Naive thymus-derived CD4-positive, alpha-beta T cell (primary cell): Measurements from ENCODE around the gene AIPL1. TPM values are rescaled to one million over a fixed set of nuclear protein-coding genes. Genes with fewer than 3 reads are reported as not detected.

Experiments
- ATAC-seq: fragments of 150-1000 bp; cut with Tn5 transposase; 2 replicates; pipeline ENCODE4 v1.10.0; 2021; ENCODE audit warnings: mild to moderate bottlenecking, moderate library complexity
- CTCF ChIA-PET: fragments of 350-600 bp; sonication (Branson Sonifier 250); formaldehyde crosslinking; loops from one replicate; lab custom pipeline; 2021; ENCODE audit warnings: antibody characterized with exemption; lab: Charles Lee
- POLR2A ChIA-PET: fragments of 350-600 bp; sonication (Branson Sonifier 250); formaldehyde crosslinking; loops from one replicate; lab custom pipeline; 2021; ENCODE audit warnings: antibody characterized with exemption, inconsistent platforms; lab: Charles Lee
- DNase-seq, 9 donors: peaks; one replicate each; pipeline versions ENCODE4 v3.0.0 to v3.0.0-alpha.2; 2020 to 2022; ENCODE audit warnings: mixed read lengths in 1 of 9
- H3K27ac ChIP-seq: one replicate; pipeline ENCODE4 v1.7.0; 2013; ENCODE audit warnings: mild to moderate bottlenecking, low read depth, low read length, moderate library complexity
- H3K27me3 ChIP-seq, 2 donors: one replicate each; pipeline ENCODE4 v1.7.0; 2013; ENCODE audit warnings: low read length in 2 of 2, mild to moderate bottlenecking in 2 of 2, moderate library complexity in 2 of 2; ENCODE audit not compliant: control insufficient read depth in 2 of 2, insufficient read depth in 2 of 2
- H3K36me3 ChIP-seq, 3 experiments: 1 replicate in 2 of 3; 2 replicates in 1 of 3; pipeline ENCODE4 v1.7.0; 2013; ENCODE audit warnings: low read length in 3 of 3, mild to moderate bottlenecking in 3 of 3, moderate library complexity in 1 of 3; ENCODE audit not compliant: insufficient read depth in 3 of 3, control insufficient read depth in 2 of 3
- H3K4me1 ChIP-seq, 2 donors: one replicate each; pipeline ENCODE4 v1.7.0; 2013; ENCODE audit warnings: low read length in 2 of 2, mild to moderate bottlenecking in 2 of 2, moderate library complexity in 1 of 2; ENCODE audit not compliant: control insufficient read depth in 2 of 2, insufficient read depth in 2 of 2
- H3K4me3 ChIP-seq: 2 replicates; pipeline ENCODE4 v1.7.0; 2013; ENCODE audit warnings: mild to moderate bottlenecking, low read length
- H3K9me3 ChIP-seq, 3 experiments: 1 replicate in 2 of 3; 2 replicates in 1 of 3; pipeline ENCODE4 v1.7.0; 2013; ENCODE audit warnings: low read length in 3 of 3; ENCODE audit not compliant: control insufficient read depth in 2 of 3
- H3K27ac Mint-ChIP-seq, 9 donors: one replicate each; pipeline ENCODE4 v1.8.0; 2020 to 2022; ENCODE audit warnings: mixed read lengths in 9 of 9, mild to moderate bottlenecking in 8 of 9, moderate library complexity in 5 of 9, inconsistent platforms in 2 of 9
- H3K27me3 Mint-ChIP-seq, 5 donors: one replicate each; pipeline ENCODE4 v1.8.0; 2021 to 2022; ENCODE audit warnings: mixed read lengths in 5 of 5, mild to moderate bottlenecking in 1 of 5
- H3K36me3 Mint-ChIP-seq, 5 donors: one replicate each; pipeline ENCODE4 v1.8.0; 2020 to 2022; ENCODE audit warnings: mixed read lengths in 5 of 5, mild to moderate bottlenecking in 3 of 5, inconsistent platforms in 1 of 5
- H3K4me1 Mint-ChIP-seq, 7 donors: one replicate each; pipeline ENCODE4 v1.8.0; 2020 to 2022; ENCODE audit warnings: mixed read lengths in 7 of 7, mild to moderate bottlenecking in 3 of 7, inconsistent platforms in 1 of 7
- H3K4me3 Mint-ChIP-seq, 10 donors: one replicate each; pipeline ENCODE4 v1.8.0; 2020 to 2022; ENCODE audit warnings: mild to moderate bottlenecking in 10 of 10, mixed read lengths in 10 of 10, moderate library complexity in 6 of 10, inconsistent platforms in 2 of 10
- H3K9me3 Mint-ChIP-seq, 11 donors: one replicate each; pipeline ENCODE4 v1.8.0; 2020 to 2022; ENCODE audit warnings: mixed read lengths in 11 of 11, mild to moderate bottlenecking in 4 of 11, inconsistent platforms in 1 of 11, moderate library complexity in 1 of 11
- intact Hi-C, 2 donors: fragments of 100-400 bp; cut with micrococcal nuclease; formaldehyde crosslinking; loops; one replicate each; pipeline ENCODE4 v1.15.1; 2023
- polyA plus RNA-seq, 2 donors: library from polyadenylated mRNA; unstranded; fragments of 300-500 nt; fragmentation: Illumina TruSeq; gene quantifications; one replicate each; pipeline ENCODE4 v1.2.3, GENCODE V29; 2021
- total RNA-seq, 6 experiments: library from RNA in 5 of 6; stranded (reverse) in 5 of 6; gene quantifications; 1 replicate in 5 of 6; 2 replicates in 1 of 6; pipeline ENCODE4 v1.2.3 and lab custom pipeline; 2021 to 2026

Gene AIPL1
- total and polyA plus RNA-seq, 7 experiments from 2014 or later: not detected

GRCh38 chr17:6413065-6413464, 21.9 kb downstream of the AIPL1 start:
- CTCF ChIA-PET: interaction anchor here (0.5 kb wide), 1 partner anchor 22 kb away, joined by 3 read pairs; no protein-coding TSS in a partner anchor
- POLR2A ChIA-PET: no interaction called here

GRCh38 chr17:6408735-6409134, 26.2 kb downstream of the AIPL1 start:
- Mint-ChIP-seq H3K4me1 (no peaks in the 10 kb centered on the region), H3K27me3 (peaks cover 11 to 21% (median 12%) of the 10 kb centered on the region in 5 donors), H3K27ac (no peak overlapping the region), H3K36me3 (no peaks in the 10 kb centered on the region), H3K9me3 (peaks cover 0 to 2% (median 0%) of the 10 kb centered on the region in 11 donors), H3K4me3 (no peak overlapping the region)
- no peaks in the 10 kb centered on the region for H3K27me3 ChIP-seq
- H3K4me3 ChIP-seq: no peak overlapping the region
- no peak overlapping the region for H3K27ac ChIP-seq
- no peaks in the 10 kb centered on the region for H3K9me3 ChIP-seq
- no peaks in the 10 kb centered on the region for H3K36me3 ChIP-seq
- CTCF ChIA-PET: no interaction called here
- DNase-seq (no peak), ATAC-seq (no peak)
- no peaks in the 10 kb centered on the region for H3K4me1 ChIP-seq
- POLR2A ChIA-PET: no interaction called here
- intact Hi-C loops: no loop called here

More at GRCh38 chr17:6413065-6413464, 21.9 kb downstream of the AIPL1 start:
- H3K27me3 Mint-ChIP-seq: peaks cover 4 to 11% (median 5%) of the 10 kb centered on the region in 5 donors
- no peaks in the 10 kb centered on the region for H3K27me3 ChIP-seq
- H3K4me1 Mint-ChIP-seq: no peaks in the 10 kb centered on the region
- H3K9me3 ChIP-seq: no peaks in the 10 kb centered on the region
- H3K4me3 ChIP-seq: no peak overlapping the region
- H3K4me1 ChIP-seq: no peaks in the 10 kb centered on the region
- no peak for DNase-seq
- no peak overlapping the region for H3K4me3 Mint-ChIP-seq
- peaks cover 0 to 1% (median 0%) of the 10 kb centered on the region in 11 donors for H3K9me3 Mint-ChIP-seq
- H3K27ac Mint-ChIP-seq: no peak overlapping the region
- no peak overlapping the region for H3K27ac ChIP-seq
- peak; percentile 47 for ATAC-seq
- no peaks in the 10 kb centered on the region for H3K36me3 Mint-ChIP-seq
- H3K36me3 ChIP-seq: no peaks in the 10 kb centered on the region
- intact Hi-C loops: no loop called here

- Mint-ChIP-seq H3K4me1 (no peaks in the 10 kb centered on the region), H3K36me3 (no peaks in the 10 kb centered on the region), H3K4me3 (no peak overlapping the region), H3K9me3 (peaks cover 0 to 2% (median 0%) of the 10 kb centered on the region in 11 donors), H3K27me3 (peaks cover 10 to 24% (median 16%) of the 10 kb centered on the region in 5 donors), H3K27ac (no peak overlapping the region)
- no peak overlapping the region for H3K4me3 ChIP-seq
- ATAC-seq: no peak
- no peak for DNase-seq
- no peaks in the 10 kb centered on the region for H3K4me1 ChIP-seq
- intact Hi-C loops: no loop called here
- ChIA-PET POLR2A (no interaction called here), CTCF (no interaction called here)
- H3K27ac ChIP-seq: no peak overlapping the region
- no peaks in the 10 kb centered on the region for H3K9me3 ChIP-seq
- H3K27me3 ChIP-seq: no peaks in the 10 kb centered on the region
- H3K36me3 ChIP-seq: no peaks in the 10 kb centered on the region
These were observed 26.6 kb downstream of the AIPL1 start for GRCh38 chr17:6408276-6408675.

GRCh38 chr17:6402258-6402657, 32.7 kb downstream of the AIPL1 start:
- Histone ChIP-seq H3K9me3 (no peaks in the 10 kb centered on the region), H3K4me1 (no peaks in the 10 kb centered on the region), H3K27me3 (no peaks in the 10 kb centered on the region), H3K4me3 (no peak overlapping the region), H3K27ac (no peak overlapping the region), H3K36me3 (no peaks in the 10 kb centered on the region)
- Mint-ChIP-seq H3K27ac (no peak overlapping the region), H3K9me3 (peaks cover 0 to 10% (median 5%) of the 10 kb centered on the region in 11 donors), H3K36me3 (peaks cover 0 to 3% (median 0%) of the 10 kb centered on the region in 5 donors), H3K4me3 (no peak overlapping the region), H3K4me1 (no peaks in the 10 kb centered on the region), H3K27me3 (peaks cover 11 to 21% (median 17%) of the 10 kb centered on the region in 5 donors)
- ATAC-seq: no peak
- intact Hi-C loops: no loop called here
- POLR2A ChIA-PET: no interaction called here
- no peak for DNase-seq
- CTCF ChIA-PET: no interaction called here

DNA sequence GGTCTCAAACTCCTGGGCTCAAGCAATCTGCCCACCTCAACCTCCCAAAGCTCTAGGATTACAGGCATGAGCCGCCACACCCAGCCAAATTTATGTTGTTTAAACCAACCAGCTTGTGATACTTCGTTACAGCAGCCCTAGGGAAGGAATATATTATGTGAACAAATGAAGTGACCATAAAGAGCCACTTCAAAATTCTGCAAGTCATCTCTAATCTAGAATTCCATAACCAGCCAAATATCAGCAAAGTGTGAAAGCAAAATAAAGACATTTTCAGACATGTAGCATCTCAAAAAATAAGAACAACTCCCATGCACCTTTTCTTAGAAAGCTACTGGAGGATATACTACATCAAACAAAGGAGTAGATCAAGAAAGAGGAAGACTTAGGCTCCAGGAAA, 36.0 kb downstream of the AIPL1 start:
- Mint-ChIP-seq H3K36me3 (peaks cover 0 to 15% (median 0%) of the 10 kb centered on the region in 5 donors), H3K9me3 (peaks cover 0 to 11% (median 5%) of the 10 kb centered on the region in 11 donors), H3K27me3 (peaks cover 15 to 38% (median 26%) of the 10 kb centered on the region in 5 donors), H3K27ac (peak overlapping the region in 1 of 9 donors; percentile 28), H3K4me1 (no peaks in the 10 kb centered on the region), H3K4me3 (no peak overlapping the region)
- ChIA-PET POLR2A (no interaction called here), CTCF (interaction anchor here (0.5 kb wide), 1 partner anchor 493 kb away, joined by 3 read pairs; no protein-coding TSS in a partner anchor)
- no peak for ATAC-seq
- no peaks in the 10 kb centered on the region for H3K9me3 ChIP-seq
- no peaks in the 10 kb centered on the region for H3K4me1 ChIP-seq
- no peaks in the 10 kb centered on the region for H3K27me3 ChIP-seq
- no peak for DNase-seq
- no peak overlapping the region for H3K4me3 ChIP-seq
- H3K36me3 ChIP-seq: no peaks in the 10 kb centered on the region
- H3K27ac ChIP-seq: no peak overlapping the region
- intact Hi-C loops: no loop called here

DNA sequence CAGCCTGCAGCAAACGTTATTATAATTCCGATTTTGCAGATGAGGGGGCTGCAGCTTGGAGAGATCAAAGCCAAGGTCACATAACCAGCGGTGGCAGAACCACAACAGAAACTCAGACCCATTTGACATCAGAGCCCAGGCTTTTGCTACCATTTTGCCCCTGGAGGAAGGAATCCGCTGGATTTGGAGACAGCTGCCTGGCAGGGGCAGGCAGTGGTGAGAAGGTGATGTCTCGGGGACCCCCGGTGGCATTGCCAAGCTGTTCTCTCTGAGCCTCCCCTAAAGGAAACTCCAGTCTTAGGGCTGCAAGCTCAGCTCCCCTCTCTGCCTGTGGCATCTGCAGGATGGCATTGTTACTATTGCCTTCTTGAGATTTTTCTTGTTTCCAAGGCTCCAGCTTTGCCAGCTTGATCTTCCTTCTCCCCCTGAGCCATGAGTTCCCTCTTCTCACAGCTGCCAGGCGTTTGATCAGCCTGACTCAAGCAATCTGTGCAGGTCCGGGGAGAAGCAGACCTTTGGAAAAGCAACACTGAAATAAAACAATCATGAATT, 40.8 kb downstream of the AIPL1 start:
- CTCF ChIA-PET: no interaction called here
- no peaks in the 10 kb centered on the region for H3K27me3 ChIP-seq
- intact Hi-C loops: no loop called here
- H3K27ac Mint-ChIP-seq: no peak overlapping the region
- H3K9me3 Mint-ChIP-seq: peaks cover 0 to 10% (median 6%) of the 10 kb centered on the region in 11 donors
- H3K36me3 ChIP-seq: no peaks in the 10 kb centered on the region
- H3K4me1 ChIP-seq: no peaks in the 10 kb centered on the region
- no peaks in the 10 kb centered on the region for H3K4me1 Mint-ChIP-seq
- DNase-seq (no peak), ATAC-seq (no peak)
- peaks cover 0 to 15% (median 0%) of the 10 kb centered on the region in 5 donors for H3K36me3 Mint-ChIP-seq
- H3K4me3 ChIP-seq: no peak overlapping the region
- no peaks in the 10 kb centered on the region for H3K9me3 ChIP-seq
- H3K27ac ChIP-seq: no peak overlapping the region
- POLR2A ChIA-PET: no interaction called here
- H3K4me3 Mint-ChIP-seq: no peak overlapping the region
- peaks cover 5 to 47% (median 36%) of the 10 kb centered on the region in 5 donors for H3K27me3 Mint-ChIP-seq
